Measurements from ENCODE around the gene KIR3DL3.
"Not testable (repeated sequence)": the region's sequence is repeated elsewhere in the genome, so short reads cannot be mapped to it uniquely, and the experiment has no call there.

Gene KIR3DL3

GRCh38 chr19:54775830-54776229, 51.6 kb downstream of the KIR3DL3 start:
- in situ Hi-C loops (cut with HindIII; ENCODE audit: low sequenced_read_pairs): not testable (repeated sequence)

GRCh38 chr19:54777851-54778250, 53.6 kb downstream of the KIR3DL3 start:
- in situ Hi-C loops (cut with HindIII; ENCODE audit: low sequenced_read_pairs): not testable (repeated sequence)

GRCh38 chr19:54778896-54779295, 54.7 kb downstream of the KIR3DL3 start:
- in situ Hi-C loops (cut with HindIII; ENCODE audit: low sequenced_read_pairs): not testable (repeated sequence)

- in situ Hi-C loops (cut with HindIII; ENCODE audit: low sequenced_read_pairs): not testable (repeated sequence)
Measured at GRCh38 chr19:54782916-54783315, 58.7 kb downstream of the KIR3DL3 start.

Data from DLD1 (cell line).